CD14-positive monocyte (primary cell): ENCODE data around the gene AP1M2. TPM values are rescaled to one million over a fixed set of nuclear protein-coding genes. Genes with fewer than 3 reads are reported as not detected.
"Not testable (repeated sequence)": the region's sequence is repeated elsewhere in the genome, so short reads cannot be mapped to it uniquely, and the experiment has no call there.

ENCODE experiments used
- DNase-seq, 3 donors: peaks; one replicate each; pipeline ENCODE4 v3.0.0-alpha.2; 2011 to 2022
- H2AFZ ChIP-seq: 2 replicates; pipeline ENCODE4 v1.6.0; 2012; ENCODE audit warnings: mild to moderate bottlenecking, low read depth, low read length, inconsistent platforms; ENCODE audit not compliant: insufficient read depth, poor library complexity, severe bottlenecking
- H3K27ac ChIP-seq, 2 donors: 1 replicate in 1 of 2; 2 replicates in 1 of 2; pipeline ENCODE4 v1.5.1; 2012 to 2013; ENCODE audit warnings: low read length in 2 of 2, control low read depth in 1 of 2, inconsistent platforms in 1 of 2, low read depth in 1 of 2, mild to moderate bottlenecking in 1 of 2
- H3K27me3 ChIP-seq, 2 donors: one replicate each; pipeline versions ENCODE4 v1.6.0 to v1.6.1; 2011 to 2013; ENCODE audit warnings: low read length in 2 of 2; ENCODE audit not compliant: control insufficient read depth in 2 of 2, insufficient read depth in 2 of 2
- H3K36me3 ChIP-seq, 2 donors: replicated peaks in 1 of 2; 1 replicate in 1 of 2; 2 replicates in 1 of 2; pipeline versions ENCODE4 v1.5.1 to v1.6.1; 2012 to 2013; ENCODE audit warnings: low read length in 2 of 2, control low read depth in 1 of 2, inconsistent platforms in 1 of 2, mild to moderate bottlenecking in 1 of 2; ENCODE audit not compliant: insufficient read depth in 2 of 2, control insufficient read depth in 1 of 2
- H3K4me1 ChIP-seq, 2 donors: 1 replicate in 1 of 2; 2 replicates in 1 of 2; pipeline versions ENCODE4 v1.5.1 to v1.6.1; 2012 to 2013; ENCODE audit warnings: low read length in 2 of 2, control low read depth in 1 of 2, inconsistent platforms in 1 of 2, mild to moderate bottlenecking in 1 of 2, moderate library complexity in 1 of 2; ENCODE audit not compliant: insufficient read depth in 2 of 2, control insufficient read depth in 1 of 2
- H3K4me2 ChIP-seq: replicated peaks from 2 replicates; pipeline ENCODE3; 2012; ENCODE audit warnings: low read length, moderate library complexity, mild to moderate bottlenecking; ENCODE audit not compliant: poor library complexity, severe bottlenecking; ENCODE audit errors: extremely low read depth
- H3K4me3 ChIP-seq, 3 experiments: fragments of 200-600 bp in 1 of 3; sonication (generic) in 1 of 3; replicated peaks in 1 of 3; 1 replicate in 2 of 3; 2 replicates in 1 of 3; pipeline ENCODE4 v1.5.1; 2011 to 2013; ENCODE audit warnings: low read length in 3 of 3, mild to moderate bottlenecking in 3 of 3, control low read depth in 2 of 3, low read depth in 2 of 3, inconsistent platforms in 1 of 3, moderate library complexity in 1 of 3
- H3K79me2 ChIP-seq: 2 replicates; pipeline ENCODE4 v1.6.0; 2012; ENCODE audit warnings: mild to moderate bottlenecking, control low read depth, inconsistent platforms, low read length, moderate library complexity; ENCODE audit not compliant: insufficient read depth
- H3K9ac ChIP-seq: 2 replicates; pipeline ENCODE4 v1.6.0; 2017; ENCODE audit warnings: low read length, mild to moderate bottlenecking; ENCODE audit not compliant: insufficient read depth, poor library complexity, severe bottlenecking
- H3K9me3 ChIP-seq, 2 donors: replicated peaks in 1 of 2; 1 replicate in 1 of 2; 2 replicates in 1 of 2; pipeline versions ENCODE4 v1.5.1 to v1.6.1; 2012 to 2013; ENCODE audit warnings: low read length in 2 of 2, control low read depth in 1 of 2; ENCODE audit not compliant: control insufficient read depth in 1 of 2, insufficient read depth in 1 of 2
- H4K20me1 ChIP-seq: 2 replicates; pipeline ENCODE4 v1.6.0; 2012; ENCODE audit warnings: mild to moderate bottlenecking, low read length, control low read depth, moderate library complexity; ENCODE audit not compliant: insufficient read depth
- H3K27ac Mint-ChIP-seq, 7 donors: one replicate each; pipeline ENCODE4 v1.8.0; 2020; ENCODE audit warnings: mild to moderate bottlenecking in 7 of 7, mixed read lengths in 7 of 7, moderate library complexity in 6 of 7, inconsistent platforms in 2 of 7
- H3K27me3 Mint-ChIP-seq, 3 donors: one replicate each; pipeline ENCODE4 v1.8.0; 2021 to 2022; ENCODE audit warnings: low read depth in 3 of 3, mild to moderate bottlenecking in 3 of 3, mixed read lengths in 3 of 3, moderate library complexity in 3 of 3, inconsistent platforms in 1 of 3
- H3K36me3 Mint-ChIP-seq, 2 donors: one replicate each; pipeline ENCODE4 v1.8.0; 2020; ENCODE audit warnings: mixed read lengths in 2 of 2, inconsistent platforms in 1 of 2, mild to moderate bottlenecking in 1 of 2
- H3K4me1 Mint-ChIP-seq: one replicate; pipeline ENCODE4 v1.8.0; 2020; ENCODE audit warnings: mild to moderate bottlenecking, mixed read lengths
- H3K4me3 Mint-ChIP-seq, 2 donors: one replicate each; pipeline ENCODE4 v1.8.0; 2020; ENCODE audit warnings: mild to moderate bottlenecking in 2 of 2, mixed read lengths in 2 of 2, moderate library complexity in 1 of 2
- H3K9me3 Mint-ChIP-seq, 7 donors: one replicate each; pipeline ENCODE4 v1.8.0; 2020 to 2022; ENCODE audit warnings: mixed read lengths in 7 of 7, mild to moderate bottlenecking in 6 of 7, moderate library complexity in 6 of 7, inconsistent platforms in 2 of 7
- CTCF ChIP-seq: fragments of 200-600 bp; IDR thresholded peaks from one replicate; pipeline ENCODE4 v1.8.0; 2022; ENCODE audit warnings: antibody characterized with exemption, mild to moderate bottlenecking
- WGBS: methylation state at CpG from one replicate; pipeline ENCODE4 v1.1.5; 2013; ENCODE audit warnings: missing lambda C conversion rate; ENCODE audit not compliant: insufficient coverage; 5-methylcytosine and 5-hydroxymethylcytosine counted together
- intact Hi-C, 2 donors: fragments of 100-400 bp; cut with micrococcal nuclease; formaldehyde crosslinking; loops; one replicate each; pipeline versions ENCODE4 v1.15.0 to v1.15.1; 2023
- polyA plus RNA-seq, 3 donors: library from polyadenylated mRNA; depleted of rRNA in 1 of 3; unstranded in 2 of 3; stranded (reverse) in 1 of 3; fragments of 300-500 nt in 2 of 3; fragments of >200 nt in 1 of 3; fragmentation: Illumina TruSeq in 2 of 3; gene quantifications; 1 replicate in 2 of 3; 2 replicates in 1 of 3; pipeline ENCODE4 v1.2.3, GENCODE V29; 2012 to 2021

The AP1M2 gene
- polyA plus RNA-seq, 3 donors, result 0.36 TPM; not detected in 2

DNA sequence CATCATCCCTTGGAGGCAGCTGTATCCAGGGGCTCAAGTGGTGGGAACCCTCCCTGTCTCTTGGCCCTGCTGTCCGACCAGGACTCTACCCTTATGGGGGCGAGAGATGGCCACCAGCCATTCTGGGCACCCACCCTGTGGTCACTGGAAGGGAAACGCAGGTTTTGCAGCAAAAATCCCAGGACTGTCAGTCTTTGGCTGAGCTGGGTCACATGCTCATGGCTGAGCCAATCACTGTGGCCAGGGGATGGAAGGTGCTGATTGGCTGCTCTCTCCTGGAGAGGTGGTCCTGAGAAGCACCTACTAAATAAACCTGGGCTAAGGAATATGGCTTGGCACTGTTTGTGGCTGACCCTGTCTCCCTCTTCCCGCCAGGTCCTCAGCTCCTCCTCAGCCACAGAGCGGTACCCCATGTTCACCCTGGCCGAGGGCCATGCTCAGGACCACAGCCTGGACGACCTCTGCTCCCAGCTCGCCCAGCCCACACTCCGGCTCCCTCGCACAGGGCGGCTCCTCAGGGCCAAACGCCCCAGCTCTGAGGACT, 34.5 kb downstream of the AP1M2 start:
- Mint-ChIP-seq H3K4me1 (peaks cover 15% of the 10 kb centered on the region), H3K27me3 (no peaks in the 10 kb centered on the region), H3K9me3 (peaks cover 0 to 8% (median 1%) of the 10 kb centered on the region in 7 donors), H3K4me3 (no peak overlapping the region), H3K27ac (peak overlapping the region in 1 of 7 donors; percentile 1), H3K36me3 (peaks cover 65 to 89% of the 10 kb centered on the region in 2 donors)
- peaks cover 0 to 4% of the 10 kb centered on the region in 2 donors for H3K9me3 ChIP-seq
- no peak overlapping the region for H3K4me2 ChIP-seq
- H3K27ac ChIP-seq, result peak overlapping the region; percentile 0 to 12
- H3K9ac ChIP-seq, result no peak overlapping the region
- H3K4me3 ChIP-seq, result no peak overlapping the region
- no peak for DNase-seq
- peaks cover 6% of the 10 kb centered on the region for H3K79me2 ChIP-seq
- peaks cover 51% of the 10 kb centered on the region for H4K20me1 ChIP-seq
- intact Hi-C loops, result no loop called here
- H3K4me1 ChIP-seq, result peaks cover 5 to 6% of the 10 kb centered on the region in 2 donors
- TF ChIP-seq CTCF, result no peak
- H2AFZ ChIP-seq, result no peak overlapping the region
- H3K27me3 ChIP-seq, result no peaks in the 10 kb centered on the region
- WGBS, result 83% methylated on average over 7 of the region's 12 CpGs
- H3K36me3 ChIP-seq, result peaks cover 69 to 92% of the 10 kb centered on the region in 2 donors

DNA sequence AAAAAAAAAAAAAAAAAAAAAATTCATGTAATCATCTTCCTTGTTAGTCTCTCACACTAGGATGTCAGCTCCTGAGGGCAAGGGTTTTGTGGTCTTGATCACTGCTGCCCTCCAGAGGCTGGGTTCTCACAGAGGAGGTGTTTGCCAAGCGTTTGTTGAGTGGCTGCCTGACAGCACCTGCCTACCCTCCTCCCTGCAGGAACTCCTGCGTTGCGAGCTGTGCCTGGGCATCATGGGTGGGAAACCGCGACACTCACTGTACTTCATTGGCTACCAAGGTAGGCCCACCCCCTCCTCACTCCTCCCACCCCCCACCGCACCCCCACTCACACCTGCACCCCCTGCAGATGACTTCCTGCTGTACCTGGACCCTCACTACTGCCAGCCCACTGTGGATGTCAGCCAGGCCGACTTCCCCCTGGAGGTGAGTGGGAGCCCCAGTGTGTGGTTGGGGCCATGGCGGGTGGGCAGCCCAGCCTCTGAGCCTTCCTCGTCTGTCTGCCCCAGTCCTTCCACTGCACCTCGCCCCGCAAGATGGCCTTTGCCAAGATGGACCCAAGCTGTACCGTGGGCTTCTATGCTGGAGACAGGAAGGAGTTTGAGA, 35.3 kb downstream of the AP1M2 start:
- DNase-seq, result no peak

GRCh38 chr19:10551006-10551405, 36.1 kb downstream of the AP1M2 start:
- Mint-ChIP-seq H3K27ac (peak overlapping the region in 2 of 7 donors; percentile 14 to 58), H3K4me1 (peaks cover 11% of the 10 kb centered on the region), H3K36me3 (peaks cover 66 to 87% of the 10 kb centered on the region in 2 donors)
- H3K27ac ChIP-seq, DNase-seq, H3K4me2 ChIP-seq, H2AFZ ChIP-seq, H3K9ac ChIP-seq, H3K4me3 Mint-ChIP-seq, H3K27me3 Mint-ChIP-seq, H3K4me3 ChIP-seq, H3K9me3 Mint-ChIP-seq, H3K27me3 ChIP-seq, intact Hi-C loops, H3K9me3 ChIP-seq, H3K4me1 ChIP-seq: not testable (repeated sequence)
- peaks cover 14% of the 10 kb centered on the region for H3K79me2 ChIP-seq
- peaks cover 72 to 91% of the 10 kb centered on the region in 2 donors for H3K36me3 ChIP-seq
- 100% methylated on average over 2 of the region's 9 CpGs for WGBS
- peaks cover 56% of the 10 kb centered on the region for H4K20me1 ChIP-seq

More for the DNA sequence above, 35.3 kb downstream of the AP1M2 start:
- no peak overlapping the region for H3K4me2 ChIP-seq
- peaks cover 0 to 8% (median 1%) of the 10 kb centered on the region in 7 donors for H3K9me3 Mint-ChIP-seq
- no peak overlapping the region for H2AFZ ChIP-seq
- WGBS, result 47% methylated on average over 5 of the region's 12 CpGs
- peaks cover 15% of the 10 kb centered on the region for H3K4me1 Mint-ChIP-seq
- no peak overlapping the region for H3K27ac ChIP-seq
- H3K79me2 ChIP-seq, result peaks cover 10% of the 10 kb centered on the region
- H3K4me3 ChIP-seq, result no peak overlapping the region
- peaks cover 5 to 6% of the 10 kb centered on the region in 2 donors for H3K4me1 ChIP-seq
- H3K4me3 Mint-ChIP-seq, result no peak overlapping the region
- no peak overlapping the region for H3K9ac ChIP-seq
- H4K20me1 ChIP-seq, result peaks cover 55% of the 10 kb centered on the region
- peak overlapping the region in 2 of 7 donors; percentile 6 to 16 for H3K27ac Mint-ChIP-seq
- peaks cover 71 to 93% of the 10 kb centered on the region in 2 donors for H3K36me3 ChIP-seq
- peaks cover 0 to 4% of the 10 kb centered on the region in 2 donors for H3K9me3 ChIP-seq
- H3K36me3 Mint-ChIP-seq, result peaks cover 67 to 91% of the 10 kb centered on the region in 2 donors
- TF ChIP-seq CTCF, result no peak
- intact Hi-C loops, result no loop called here
- no peaks in the 10 kb centered on the region for H3K27me3 Mint-ChIP-seq
- no peaks in the 10 kb centered on the region for H3K27me3 ChIP-seq
